ENCODE data around the gene ZBTB46. TPM values are rescaled to one million over a fixed set of nuclear protein-coding genes. Genes with fewer than 3 reads are reported as not detected.

Gene ZBTB46
- total RNA-seq, 2 donors from 2014 or later: 7.9 to 12.2 TPM

- no peak for DNase-seq (ENCODE audit: low spot score)
- Histone ChIP-seq H3K27me3 (replicated peaks; ENCODE audit: insufficient read depth) (no peaks in the 10 kb centered on the region), H3K9me3 (no peaks in the 10 kb centered on the region), H3K4me1 (replicated peaks) (no peaks in the 10 kb centered on the region), H3K27ac (no peak overlapping the region), H3K36me3 (no peaks in the 10 kb centered on the region), H3K4me3 (no peak overlapping the region)
- intact Hi-C loops (cut with DNase I): no loop called here
- 87% methylated on average over 26 of the region's 26 CpGs for WGBS
- TF ChIP-seq POLR2AphosphoS5 (IDR thresholded peaks at IDR 0.05) (no peak), POLR2A (IDR thresholded peaks at IDR 0.05) (no peak), CTCF (IDR thresholded peaks at IDR 0.05) (no peak)
These were observed 62.2 kb downstream of the ZBTB46 start for GRCh38 chr20:63768591-63769515.

GRCh38 chr20:63767886-63768285 lies 63.2 kb downstream of the ZBTB46 start:
- intact Hi-C loops (cut with DNase I): no loop called here
- no peaks in the 10 kb centered on the region for H3K9me3 ChIP-seq
- H3K27ac ChIP-seq: no peak overlapping the region
- no peak overlapping the region for H3K4me3 ChIP-seq
- WGBS: 78% methylated on average over 7 of the region's 7 CpGs
- DNase-seq (ENCODE audit: low spot score): no peak
- no peaks in the 10 kb centered on the region for H3K27me3 ChIP-seq (replicated peaks; ENCODE audit: insufficient read depth)
- TF ChIP-seq POLR2A (IDR thresholded peaks at IDR 0.05) (no peak), POLR2AphosphoS5 (IDR thresholded peaks at IDR 0.05) (no peak), CTCF (IDR thresholded peaks at IDR 0.05) (no peak)
- no peaks in the 10 kb centered on the region for H3K4me1 ChIP-seq (replicated peaks)
- no peaks in the 10 kb centered on the region for H3K36me3 ChIP-seq

DNA sequence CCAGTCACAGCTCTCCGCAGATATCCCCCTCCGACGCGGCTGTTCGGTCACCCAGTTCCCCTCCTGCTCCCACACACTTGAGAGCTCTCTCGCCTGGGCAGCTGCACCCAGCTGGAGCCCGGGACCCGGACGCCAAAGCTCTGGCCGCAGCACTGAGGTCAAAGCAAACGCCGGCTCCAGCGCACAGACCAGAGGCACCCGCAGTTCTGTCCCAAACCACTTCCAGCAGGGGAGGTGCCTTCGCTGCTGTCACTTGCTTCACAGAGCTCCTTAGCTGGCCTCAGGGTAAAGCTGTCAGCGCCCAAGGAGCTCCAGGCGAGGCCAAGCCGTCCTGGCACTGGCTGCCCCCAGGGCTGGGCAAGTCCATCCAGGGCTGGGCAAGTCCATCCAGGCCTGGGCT lies 63.6 kb downstream of the ZBTB46 start:
- intact Hi-C loops (cut with DNase I): no loop called here
- TF ChIP-seq POLR2A (IDR thresholded peaks at IDR 0.05): no peak
- TF ChIP-seq CTCF (IDR thresholded peaks at IDR 0.05): no peak
- no peak for TF ChIP-seq POLR2AphosphoS5 (IDR thresholded peaks at IDR 0.05)
- H3K36me3 ChIP-seq: no peaks in the 10 kb centered on the region
- H3K9me3 ChIP-seq: no peaks in the 10 kb centered on the region
- WGBS: 84% methylated on average over 18 of the region's 18 CpGs
- H3K4me3 ChIP-seq: no peak overlapping the region
- DNase-seq (ENCODE audit: low spot score): no peak
- no peaks in the 10 kb centered on the region for H3K4me1 ChIP-seq (replicated peaks)
- no peaks in the 10 kb centered on the region for H3K27me3 ChIP-seq (replicated peaks; ENCODE audit: insufficient read depth)
- H3K27ac ChIP-seq: no peak overlapping the region

- no peak for DNase-seq (ENCODE audit: low spot score)
- H3K27me3 ChIP-seq (replicated peaks; ENCODE audit: insufficient read depth): no peaks in the 10 kb centered on the region
- no peak overlapping the region for H3K4me3 ChIP-seq
- WGBS: 94% methylated on average over 38 of the region's 38 CpGs
- TF ChIP-seq POLR2AphosphoS5 (IDR thresholded peaks at IDR 0.05) (no peak), POLR2A (IDR thresholded peaks at IDR 0.05) (no peak), CTCF (IDR thresholded peaks at IDR 0.05) (no peak)
- intact Hi-C loops (cut with DNase I): no loop called here
- no peaks in the 10 kb centered on the region for H3K4me1 ChIP-seq (replicated peaks)
- H3K27ac ChIP-seq: no peak overlapping the region
- no peaks in the 10 kb centered on the region for H3K36me3 ChIP-seq
- H3K9me3 ChIP-seq: no peaks in the 10 kb centered on the region
These were observed 64.2 kb downstream of the ZBTB46 start for GRCh38 chr20:63766695-63767426.

All from prostate gland (tissue), 2 donors.